CD4-positive, alpha-beta T cell treated with Interleukin-2 at 100 ng/mL for 4 hours (primary cell): ENCODE measurements around the gene BFAR.
"Not testable (repeated sequence)": the region's sequence is repeated elsewhere in the genome, so short reads cannot be mapped to it uniquely, and the experiment has no call there.

Experiments
- DNase-seq: peaks from one replicate; pipeline ENCODE4 v3.0.0-alpha.2; 2020; ENCODE audit warnings: low spot score

Gene BFAR

GRCh38 chr16:14701859-14702258 lies 69.1 kb downstream of the BFAR start:
- DNase-seq, result not testable (repeated sequence)

- not testable (repeated sequence) for DNase-seq
Observed at GRCh38 chr16:14702672-14703071, 69.9 kb downstream of the BFAR start.

- DNase-seq, result not testable (repeated sequence)
Observed at GRCh38 chr16:14703156-14704011, 70.6 kb downstream of the BFAR start, which contains the start of gene NPIPA3. TSS of gene NPIPA3 (plus strand) at chr16:14703411. CDS start at chr16:14708944, 5,533 bp downstream.
